GM18505 (cell line): ENCODE measurements around the gene ELAVL3.

Experiments
- ATAC-seq: cut with Tn5 transposase; IDR thresholded peaks from one replicate; pipeline ENCODE4 v1.9.1; 2021; ENCODE audit not compliant: unreplicated experiment
- POLR2A ChIP-seq: IDR thresholded peaks from 4 replicates; pipeline ENCODE4 v1.6.1; 2011; ENCODE audit warnings: borderline replicate concordance; ENCODE audit not compliant: insufficient read depth, insufficient read length; ENCODE audit errors: extremely low read depth

Gene ELAVL3

DNA sequence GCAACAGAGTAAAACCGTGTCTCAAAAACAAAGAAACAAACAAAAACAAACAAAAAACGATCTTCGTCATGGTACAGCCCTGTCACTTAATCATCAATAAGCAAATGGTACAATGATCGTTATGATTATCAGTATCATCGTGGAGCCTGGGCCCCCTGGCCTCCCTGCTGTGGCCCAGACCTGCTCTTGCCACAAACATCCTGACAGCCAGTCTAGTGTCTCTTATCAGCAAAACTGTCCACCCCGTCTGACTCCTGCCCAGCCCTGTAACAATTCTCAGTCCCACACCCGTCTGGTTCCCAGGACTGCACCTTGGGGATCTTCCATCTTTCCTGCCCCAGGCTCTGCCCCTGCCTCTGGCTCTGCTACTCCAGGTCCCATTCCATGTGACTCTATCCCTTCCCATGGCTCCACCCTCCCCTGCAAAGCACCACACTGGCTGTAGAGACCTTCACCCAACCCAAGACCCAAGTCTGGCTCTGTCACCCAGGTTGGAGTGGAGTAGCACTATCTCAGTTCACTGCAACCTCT, 19.1 kb upstream of the ELAVL3 start:
- no peak for ATAC-seq
- TF ChIP-seq POLR2A, result no peak

DNA sequence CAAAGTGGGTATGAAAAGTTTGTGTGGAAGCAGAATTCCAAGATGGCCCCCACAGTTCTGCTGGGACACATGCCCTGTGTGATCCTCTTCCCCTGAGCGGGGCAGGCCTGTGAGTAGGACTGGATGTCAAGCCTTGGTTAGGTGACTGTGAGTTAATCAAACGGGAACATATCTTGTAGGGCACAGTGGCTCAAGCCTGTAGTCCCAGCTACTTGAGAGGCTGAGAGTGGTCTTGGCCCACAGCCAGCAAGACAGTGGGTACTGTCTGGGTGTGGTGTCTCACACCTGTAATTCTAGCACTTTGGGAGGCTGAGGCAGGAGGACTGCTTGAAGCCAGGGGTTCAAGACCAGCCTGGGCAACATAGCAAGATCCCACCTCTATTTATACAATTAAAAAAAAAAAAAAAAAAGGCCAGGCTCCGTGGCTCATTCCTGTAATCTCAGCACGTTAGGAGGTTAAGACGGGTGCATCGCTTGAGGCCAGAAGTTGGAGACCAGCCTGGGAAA, 18.4 kb upstream of the ELAVL3 start:
- TF ChIP-seq POLR2A, result no peak
- ATAC-seq, result no peak

DNA sequence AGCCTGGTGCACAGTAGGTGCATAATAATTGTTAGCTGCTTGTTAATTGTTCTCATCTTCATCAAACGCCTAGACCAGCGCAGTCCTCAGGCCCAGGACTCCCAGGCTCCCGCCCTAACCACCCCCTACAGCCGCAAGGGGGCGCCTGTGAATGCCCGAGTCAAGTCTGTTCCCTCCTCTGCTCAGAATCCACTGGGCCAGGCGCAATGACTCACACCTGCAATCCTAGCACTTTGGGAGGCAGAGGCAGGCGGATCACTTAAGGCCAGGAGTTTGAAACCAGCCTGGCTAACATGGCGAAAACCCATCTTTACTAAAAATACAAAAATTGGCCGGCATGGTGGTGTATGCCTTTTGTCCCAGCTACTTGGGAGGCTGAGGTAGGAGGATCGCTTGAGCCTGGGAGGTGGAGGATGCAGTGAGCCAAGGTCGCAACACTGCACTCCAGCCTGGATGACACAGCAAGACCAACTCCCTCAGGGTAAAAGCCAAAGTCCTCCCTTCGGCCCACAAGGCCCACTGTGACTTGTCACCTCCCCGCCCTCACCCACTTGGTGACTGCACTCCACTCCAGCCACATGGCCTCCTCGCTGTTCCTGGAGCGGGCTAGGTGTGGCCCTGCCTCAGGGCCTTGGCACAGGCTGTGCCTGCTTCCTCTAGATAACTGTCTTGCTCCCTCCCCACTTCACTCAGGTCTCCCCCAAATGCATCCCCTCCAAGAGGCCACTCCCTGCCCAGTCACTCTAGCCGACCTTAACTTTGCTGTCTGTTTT, 15.7 kb upstream of the ELAVL3 start:
- no peak for TF ChIP-seq POLR2A
- ATAC-seq, result no peak

DNA sequence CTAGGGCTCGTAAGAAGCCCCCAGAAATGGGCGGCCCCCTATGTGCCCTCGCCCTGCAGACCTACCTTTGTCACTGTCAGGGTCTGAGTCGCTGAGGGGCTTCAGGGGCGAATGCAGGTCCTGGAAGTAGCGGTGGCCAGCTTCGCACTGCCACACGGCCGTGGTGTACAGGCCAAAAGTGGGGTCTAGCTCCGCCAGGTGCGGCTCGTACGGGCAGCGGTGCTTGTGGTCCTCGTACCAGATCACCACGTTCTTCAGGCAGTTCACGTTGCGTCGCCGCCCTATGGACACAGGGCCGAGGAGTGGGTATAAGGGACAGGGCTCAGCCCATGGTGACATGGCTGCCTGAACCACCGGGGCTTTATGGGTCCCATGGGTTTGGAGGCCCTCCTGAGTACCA, 15.0 kb upstream of the ELAVL3 start:
- no peak for TF ChIP-seq POLR2A
- no peak for ATAC-seq

DNA sequence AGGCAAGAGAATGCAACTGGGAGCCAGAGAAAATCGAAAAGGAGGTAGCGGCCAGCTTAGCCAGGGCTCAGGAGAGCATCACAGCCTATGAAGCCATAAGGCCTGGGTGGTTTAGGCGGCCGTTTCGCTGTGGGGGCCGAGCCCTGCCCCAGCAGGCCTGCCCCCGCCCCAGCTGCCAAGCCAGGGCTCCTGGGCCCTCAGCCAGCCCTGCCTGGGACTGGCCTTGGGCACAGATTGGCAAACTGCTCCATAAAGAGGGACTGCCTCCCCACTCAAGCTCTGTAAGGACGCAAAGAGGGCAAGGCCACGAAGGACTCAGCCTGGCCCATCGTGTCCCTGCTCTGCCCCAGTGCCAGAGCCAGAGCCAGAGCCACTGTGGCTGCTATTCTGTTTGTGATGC, 14.6 kb upstream of the ELAVL3 start:
- no peak for ATAC-seq
- no peak for TF ChIP-seq POLR2A

DNA sequence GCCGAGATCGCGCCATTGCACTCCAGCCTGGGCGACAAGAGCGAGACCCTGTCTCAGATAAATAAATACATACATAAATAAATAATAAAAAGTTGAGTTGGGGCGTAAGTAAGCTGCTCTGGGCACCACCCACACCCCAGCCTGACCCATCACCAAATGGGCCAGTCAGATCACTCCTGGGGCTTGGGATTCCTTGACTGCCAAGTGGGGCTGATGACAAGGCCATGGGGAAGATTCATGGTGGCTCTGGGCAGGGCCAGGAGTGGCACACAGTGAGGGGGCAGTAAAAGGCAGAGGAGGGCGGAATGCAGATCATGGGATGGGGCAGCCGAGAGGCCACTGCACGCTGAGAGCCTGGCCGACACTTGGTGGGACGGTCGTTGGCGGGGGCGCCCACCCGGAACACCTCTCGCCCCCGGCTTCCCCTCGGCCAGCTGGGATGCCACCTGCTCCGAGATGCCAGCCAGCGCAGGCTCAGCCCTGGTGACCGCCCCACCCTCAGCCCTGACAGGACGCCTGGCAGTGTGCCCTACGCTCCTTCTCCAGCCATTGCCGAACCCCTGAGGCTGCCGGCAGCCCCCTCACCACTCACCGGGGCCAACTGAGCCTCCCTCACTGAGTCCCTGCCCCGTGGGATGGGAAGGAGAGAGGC, 13.9 kb upstream of the ELAVL3 start:
- ATAC-seq, result no peak
- no peak for TF ChIP-seq POLR2A

DNA sequence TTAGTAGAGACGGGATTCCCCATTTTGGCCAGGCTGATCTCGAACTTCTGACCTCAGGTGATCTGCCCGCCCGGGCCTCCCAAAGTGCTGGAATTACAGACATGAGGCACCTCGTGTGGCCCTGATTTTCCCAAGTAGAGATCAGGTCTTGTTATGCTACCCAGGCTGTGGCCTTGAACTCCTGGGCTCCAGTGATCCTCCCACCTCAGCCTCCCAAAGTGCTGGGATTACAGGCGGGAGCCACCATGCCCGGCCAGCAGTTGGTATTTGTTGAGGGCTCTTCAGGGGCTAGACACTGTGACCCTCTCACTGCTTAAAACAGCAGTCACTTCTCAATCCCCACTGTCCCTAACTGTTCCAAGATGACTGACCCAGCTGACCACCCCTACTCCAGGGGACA, 8.5 kb upstream of the ELAVL3 start:
- TF ChIP-seq POLR2A, result no peak
- ATAC-seq, result no peak

DNA sequence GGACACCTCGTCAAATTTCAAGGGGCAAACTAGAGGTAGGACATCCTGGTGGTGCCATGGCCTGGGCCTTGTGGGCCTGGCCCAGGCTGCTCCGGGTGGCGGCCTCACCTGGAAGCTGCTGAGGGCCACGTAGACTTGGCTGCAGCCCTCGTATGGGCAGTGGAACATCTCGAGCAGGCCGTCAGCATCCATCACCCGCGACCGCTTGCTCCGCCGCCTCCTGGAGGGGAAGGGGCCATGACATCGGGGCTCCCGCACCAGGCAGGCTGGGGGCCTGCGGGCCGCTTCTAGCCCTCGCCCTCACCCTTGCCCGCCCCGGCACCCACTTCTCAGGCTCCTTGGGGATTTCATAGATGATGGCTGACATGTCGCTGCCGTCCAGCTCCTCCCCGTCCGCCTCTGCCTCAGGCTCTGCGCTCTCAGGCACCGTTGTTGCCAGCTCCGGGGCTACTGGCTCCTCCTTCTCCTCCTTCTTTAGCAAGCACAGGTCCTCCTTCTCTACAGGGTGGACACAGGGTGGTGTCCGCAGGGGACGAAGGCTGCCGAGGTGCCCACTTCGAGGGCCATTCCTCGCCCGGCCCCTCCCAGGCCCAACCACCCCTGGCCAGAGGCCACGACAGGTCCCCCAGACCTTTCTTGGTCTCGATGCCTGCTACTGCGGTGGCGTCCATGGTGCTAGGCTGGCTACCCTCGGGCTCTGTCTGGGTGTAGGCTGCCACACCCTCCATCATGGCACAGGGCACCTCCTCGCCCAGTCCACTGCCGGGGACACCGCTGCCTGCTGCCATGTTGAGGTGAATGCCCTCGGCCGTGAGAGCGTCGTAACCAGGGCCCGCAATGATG, 6.0 kb upstream of the ELAVL3 start:
- no peak for TF ChIP-seq POLR2A
- no peak for ATAC-seq

DNA sequence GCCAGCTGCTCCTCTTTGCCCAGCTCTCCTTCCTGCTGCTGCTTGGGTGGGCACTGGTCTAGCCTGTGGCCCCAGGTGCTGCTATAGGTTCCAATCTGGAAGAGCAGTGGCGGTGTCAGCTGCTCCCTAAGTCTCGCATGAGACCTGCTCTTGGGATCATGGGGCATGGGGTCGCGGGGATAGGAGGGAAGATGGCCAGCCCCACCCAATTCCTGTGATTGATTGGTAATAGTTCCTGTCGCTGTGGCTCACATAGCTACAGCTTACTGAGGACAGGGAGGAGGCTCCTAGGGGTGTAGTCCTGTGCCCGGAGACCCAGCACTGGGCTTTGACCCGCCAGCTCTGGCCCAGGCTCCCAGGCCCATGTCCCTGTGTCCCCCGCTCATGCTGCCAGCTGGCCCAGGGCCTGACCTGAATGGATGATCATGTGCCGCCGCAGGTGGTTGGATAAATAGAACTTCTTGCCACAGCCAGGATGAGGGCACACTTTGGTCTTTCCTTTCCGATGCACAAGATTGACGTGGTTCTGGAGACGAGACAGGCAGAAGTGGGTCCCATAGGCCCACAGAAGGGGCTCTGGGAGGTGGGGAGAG, 4.5 kb upstream of the ELAVL3 start:
- ATAC-seq, result no peak
- TF ChIP-seq POLR2A, result no peak

DNA sequence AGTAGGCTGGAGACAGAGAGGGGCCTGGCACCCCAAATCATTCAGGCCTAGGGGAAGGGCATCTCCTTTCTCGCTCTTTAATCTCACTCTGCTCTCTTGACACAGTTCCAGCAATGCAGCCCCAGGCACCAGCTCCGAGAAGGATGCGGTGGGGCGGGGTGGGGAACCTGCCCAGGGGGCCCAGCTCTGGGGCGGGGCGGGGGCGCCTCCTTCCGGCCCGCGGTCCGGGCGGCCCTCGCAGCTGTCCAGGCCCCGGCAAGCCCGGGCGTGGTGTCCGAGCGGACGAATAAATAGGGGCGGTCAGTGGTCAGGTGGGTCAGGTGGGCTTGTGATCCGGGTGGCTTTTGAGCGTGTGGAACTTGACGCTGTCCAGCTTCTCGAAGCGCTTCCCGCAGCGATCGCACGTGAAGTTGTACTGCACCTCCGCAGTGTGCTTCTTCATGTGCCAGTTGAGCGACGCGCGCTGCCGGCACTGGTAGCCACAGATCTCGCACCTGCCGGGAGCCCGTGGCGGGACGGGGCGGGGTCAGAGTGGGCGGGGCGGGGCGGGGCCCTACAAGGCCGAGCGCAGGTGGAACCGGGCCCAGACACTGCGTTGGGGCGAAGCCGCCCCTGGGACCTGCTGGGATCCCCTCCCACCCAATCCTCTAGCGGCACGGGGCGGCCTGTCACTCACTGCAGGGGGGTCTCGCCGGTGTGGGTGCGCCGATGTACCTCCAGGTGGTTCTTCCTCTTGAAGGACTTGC, 2.7 kb upstream of the ELAVL3 start:
- TF ChIP-seq POLR2A, result no peak
- ATAC-seq, result no peak

DNA sequence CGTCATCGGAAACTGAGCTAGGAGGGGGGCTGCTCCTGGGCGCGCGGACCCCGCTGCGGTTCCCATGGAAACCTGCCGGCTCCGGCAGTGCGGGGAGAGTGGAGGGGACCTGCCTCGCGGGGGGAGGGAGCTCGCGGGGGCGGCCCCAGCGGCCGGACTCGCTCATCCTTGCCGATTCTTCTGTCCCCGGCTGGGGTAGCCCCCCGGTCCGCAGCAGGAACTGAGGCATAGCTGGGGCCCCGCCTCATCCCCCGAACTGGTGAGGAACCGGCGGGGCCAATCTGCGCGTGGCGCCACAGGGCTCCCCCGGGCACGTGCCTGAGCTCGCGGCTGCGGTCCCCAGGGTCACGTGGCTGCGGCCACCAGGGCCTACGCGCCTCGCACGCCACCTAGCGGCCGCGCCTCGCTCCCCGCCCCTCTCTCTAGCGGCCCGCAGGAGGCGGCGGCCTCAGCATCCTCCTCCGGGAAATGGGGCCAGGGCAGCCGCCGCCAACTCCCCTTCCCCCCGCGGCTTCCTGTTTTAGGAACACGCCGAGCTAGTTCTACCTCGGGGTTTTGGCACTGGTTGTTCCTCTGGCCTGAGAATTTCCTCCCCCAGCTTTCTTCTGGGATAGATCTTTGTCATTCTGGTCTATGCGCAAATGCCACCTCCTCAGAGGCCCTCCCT, 1.7 kb upstream of the ELAVL3 start:
- ATAC-seq, result peak; percentile 60
- TF ChIP-seq POLR2A, result peak; percentile 32
